HG03045 (cell line): ENCODE measurements around the gene ARFGEF2.
"Not testable (repeated sequence)": the region's sequence is repeated elsewhere in the genome, so short reads cannot be mapped to it uniquely, and the experiment has no call there.

Source experiments
- ATAC-seq: cut with Tn5 transposase; IDR thresholded peaks from one replicate; pipeline ENCODE4 v1.9.1; 2021; ENCODE audit warnings: mild to moderate bottlenecking, moderate library complexity; ENCODE audit not compliant: unreplicated experiment

Gene ARFGEF2

GRCh38 chr20:48984575-48985219, 63.2 kb downstream of the ARFGEF2 start:
- no peak for ATAC-seq

GRCh38 chr20:48986899-48987298, 65.4 kb downstream of the ARFGEF2 start:
- ATAC-seq, result no peak

GRCh38 chr20:48990467-48990866, 69.0 kb downstream of the ARFGEF2 start:
- ATAC-seq, result no peak

- no peak for ATAC-seq
These were observed 74.1 kb downstream of the ARFGEF2 start for GRCh38 chr20:48995589-48995988.

- no peak for ATAC-seq
These were observed 78.7 kb downstream of the ARFGEF2 start for GRCh38 chr20:48999890-49000870.

- ATAC-seq, result no peak
These were observed 80.2 kb downstream of the ARFGEF2 start for GRCh38 chr20:49001741-49002140.

GRCh38 chr20:49006446-49006980, 85.0 kb downstream of the ARFGEF2 start:
- ATAC-seq, result no peak

GRCh38 chr20:49009899-49010631, 88.6 kb downstream of the ARFGEF2 start:
- ATAC-seq, result no peak

- ATAC-seq, result no peak
These were observed 102.7 kb downstream of the ARFGEF2 start for GRCh38 chr20:49024220-49024619.

- ATAC-seq, result not testable (repeated sequence)
These were observed 106.7 kb downstream of the ARFGEF2 start for GRCh38 chr20:49028177-49028576.

- ATAC-seq, result no peak
These were observed 107.2 kb downstream of the ARFGEF2 start for GRCh38 chr20:49028684-49029083.

- no peak for ATAC-seq
These were observed 107.7 kb downstream of the ARFGEF2 start for GRCh38 chr20:49029203-49029602.

GRCh38 chr20:49030954-49031619, 109.6 kb downstream of the ARFGEF2 start:
- no peak for ATAC-seq

- no peak for ATAC-seq
These were observed 110.9 kb downstream of the ARFGEF2 start for GRCh38 chr20:49032455-49032854.

GRCh38 chr20:49034070-49034732, 112.7 kb downstream of the ARFGEF2 start:
- no peak for ATAC-seq

GRCh38 chr20:49037962-49038387, 116.5 kb downstream of the ARFGEF2 start:
- ATAC-seq, result no peak

GRCh38 chr20:49039854-49040253, 118.3 kb downstream of the ARFGEF2 start:
- no peak for ATAC-seq

- no peak for ATAC-seq
These were observed 121.5 kb downstream of the ARFGEF2 start for GRCh38 chr20:49043000-49043399.

GRCh38 chr20:49045440-49046086, 124.1 kb downstream of the ARFGEF2 start:
- no peak for ATAC-seq
